Endothelial cell of umbilical vein (primary cell): ENCODE measurements around the gene CCL17. TPM values are rescaled to one million over a fixed set of nuclear protein-coding genes. Genes with fewer than 3 reads are reported as not detected.

Experiments
- BruUV-seq: library from RNA; stranded (reverse); fragments of 400-500 nt; replicated peaks from 2 replicates; lab custom pipeline; 2021; lab: Mats Ljungman, UMichigan
- CTCF ChIA-PET: fragments of 300-600, 350-600 bp; sonication (Branson Sonifier 250); formaldehyde crosslinking; loops from one replicate; lab custom pipeline; 2021; ENCODE audit warnings: antibody characterized with exemption, inconsistent platforms; lab: Charles Lee
- POLR2A ChIA-PET: fragments of 300-600, 350-600 bp; sonication (Branson Sonifier 250); formaldehyde crosslinking; loops from one replicate; lab custom pipeline; 2021; ENCODE audit warnings: antibody characterized with exemption, inconsistent platforms; lab: Charles Lee
- DNase-seq: peaks from one replicate; pipeline ENCODE4 v3.0.0-alpha.2; 2011; ENCODE audit warnings: low read depth, low spot score
- FAIRE-seq: peaks from 2 replicates; lab custom pipeline; 2011; peaks lifted over from hg19 to GRCh38; lab: Jason Lieb, UNC
- H2AFZ ChIP-seq: 2 replicates; pipeline ENCODE4 v1.6.0; 2012; ENCODE audit warnings: low read depth, low read length, control low read depth, inconsistent platforms
- H3K27ac ChIP-seq: 2 replicates; pipeline ENCODE4 v1.5.1; 2011; ENCODE audit warnings: low read depth, mild to moderate bottlenecking, control low read depth, low read length, moderate library complexity; ENCODE audit not compliant: insufficient read depth
- H3K27me3 ChIP-seq, 2 experiments: 2 replicates each; pipeline versions ENCODE4 v1.6.0 to v1.6.1; 2011; ENCODE audit warnings: low read length in 2 of 2, mixed read lengths in 1 of 2; ENCODE audit not compliant: control insufficient read depth in 2 of 2, insufficient read depth in 2 of 2
- H3K36me3 ChIP-seq, 2 experiments: 2 replicates in 1 of 2; 3 replicates in 1 of 2; pipeline ENCODE4 v1.5.1; 2011; ENCODE audit warnings: low read length in 2 of 2, mild to moderate bottlenecking in 1 of 2, moderate library complexity in 1 of 2; ENCODE audit not compliant: control insufficient read depth in 2 of 2, insufficient read depth in 2 of 2; ENCODE audit errors: extremely low read depth in 1 of 2
- H3K4me1 ChIP-seq: 3 replicates; pipeline ENCODE4 v1.5.1; 2011; ENCODE audit warnings: mild to moderate bottlenecking, low read length; ENCODE audit not compliant: control insufficient read depth, insufficient read depth; ENCODE audit errors: extremely low read depth
- H3K4me2 ChIP-seq: 2 replicates; pipeline ENCODE4 v1.6.1; 2011; ENCODE audit warnings: low read length, control low read depth, mixed read lengths; ENCODE audit not compliant: insufficient read depth
- H3K4me3 ChIP-seq, 3 experiments: fragments of 200-600 bp in 1 of 3; sonication (generic), shearing (Covaris generic) in 1 of 3; replicated peaks in 1 of 3; 2 replicates each; pipeline ENCODE4 v1.5.1; 2011 to 2016; ENCODE audit warnings: control low read depth in 3 of 3, low read length in 3 of 3, mild to moderate bottlenecking in 2 of 3, inconsistent platforms in 1 of 3, low read depth in 1 of 3, moderate library complexity in 1 of 3; ENCODE audit not compliant: insufficient read depth in 1 of 3
- H3K79me2 ChIP-seq: 2 replicates; pipeline ENCODE4 v1.6.0; 2012; ENCODE audit warnings: low read length, inconsistent platforms; ENCODE audit not compliant: control insufficient read depth, insufficient read depth
- H3K9ac ChIP-seq: replicated peaks from 2 replicates; pipeline ENCODE3; 2011; ENCODE audit warnings: low read length, control low read depth; ENCODE audit not compliant: insufficient read depth; ENCODE audit errors: extremely low read depth
- H3K9me1 ChIP-seq: replicated peaks from 3 replicates; pipeline ENCODE4 v1.6.0; 2011; ENCODE audit warnings: mild to moderate bottlenecking, low read length; ENCODE audit not compliant: control insufficient read depth, insufficient read depth; ENCODE audit errors: extremely low read depth
- H3K9me3 ChIP-seq: replicated peaks from 2 replicates; pipeline ENCODE4 v1.5.1; 2012; ENCODE audit warnings: low read length, inconsistent platforms; ENCODE audit not compliant: control insufficient read depth, insufficient read depth
- H4K20me1 ChIP-seq: replicated peaks from 2 replicates; pipeline ENCODE3; 2011; ENCODE audit warnings: mild to moderate bottlenecking, low read length; ENCODE audit not compliant: control insufficient read depth, insufficient read depth; ENCODE audit errors: extremely low read depth
- CTCF ChIP-seq, 2 donors: IDR thresholded peaks; 1 replicate in 1 of 2; 2 replicates in 1 of 2; pipeline ENCODE4 v1.5.1; 2011; ENCODE audit warnings: low read length in 2 of 2, mild to moderate bottlenecking in 2 of 2, moderate library complexity in 2 of 2, control low read depth in 1 of 2, inconsistent platforms in 1 of 2, low read depth in 1 of 2; ENCODE audit not compliant: insufficient read depth in 1 of 2; ENCODE audit errors: extremely low read depth in 1 of 2
- EZH2 ChIP-seq: IDR thresholded peaks from 2 replicates; pipeline ENCODE4 v1.6.1; 2012; ENCODE audit warnings: borderline replicate concordance, low read depth, mild to moderate bottlenecking, moderate library complexity, low read length, inconsistent platforms; ENCODE audit not compliant: severe bottlenecking
- FOS ChIP-seq: IDR thresholded peaks from 2 replicates; pipeline ENCODE4 v1.6.1; 2011; ENCODE audit warnings: mild to moderate bottlenecking, low read length, moderate library complexity, borderline replicate concordance; ENCODE audit not compliant: insufficient read depth
- GATA2 ChIP-seq: IDR thresholded peaks from 2 replicates; pipeline ENCODE4 v1.7.0; 2011; ENCODE audit warnings: low read depth, mild to moderate bottlenecking, moderate library complexity, mixed read lengths, low read length; ENCODE audit not compliant: insufficient read length, insufficient read depth
- JUN ChIP-seq: IDR thresholded peaks from 2 replicates; pipeline ENCODE4 v1.6.1; 2011; ENCODE audit warnings: borderline replicate concordance, low read depth; ENCODE audit not compliant: insufficient read length, insufficient read depth
- MYC ChIP-seq: IDR thresholded peaks from one replicate; pipeline ENCODE4 v1.6.1; 2011; ENCODE audit warnings: mild to moderate bottlenecking, low read depth, low read length
- POLR2A ChIP-seq: IDR thresholded peaks from 2 replicates; pipeline ENCODE4 v1.6.1; 2012; ENCODE audit warnings: low read depth, mild to moderate bottlenecking, control low read depth, low read length
- POLR2AphosphoS5 ChIP-seq: IDR thresholded peaks from 2 replicates; pipeline ENCODE4 v1.6.1; 2012; ENCODE audit warnings: low read depth, mild to moderate bottlenecking, control low read depth, low read length, moderate library complexity; ENCODE audit not compliant: insufficient read depth
- dilution Hi-C: fragments of 300-500 bp; cut with MboI; formaldehyde crosslinking; loops from one replicate; pipeline ENCODE4 v1.15.0; 2019; ENCODE audit warnings: low sequenced_read_pairs; ENCODE audit not compliant: extremely low pct_ligation_motif_present
- intact Hi-C: fragments of 100-400 bp; cut with micrococcal nuclease; formaldehyde crosslinking; loops from one replicate; pipeline ENCODE4 v1.10.0; 2022
- polyA plus RNA-seq, 4 experiments: library from polyadenylated mRNA; depleted of rRNA in 3 of 4; stranded (reverse) in 3 of 4; unstranded in 1 of 4; fragments of >200 nt; gene quantifications; 2 replicates each; pipeline versions ENCODE4 v1.2.1 to v1.2.3, GENCODE V29; 2011 to 2012; ENCODE audit warnings: missing spikeins in 1 of 4
- total RNA-seq: library from RNA; stranded (reverse); gene quantifications from 2 replicates; pipeline ENCODE4 v1.2.3, GENCODE V29; 2021
- TF ChIP-seq, protein P1 (sequence below): IDR thresholded peaks from 2 replicates; pipeline ENCODE4 v1.6.1; 2011; ENCODE audit not compliant: insufficient read depth, insufficient read length

Gene CCL17
- total and polyA plus RNA-seq, 2 donors (not counting 3 experiments of a cell fraction or from before 2014, with no cell fraction given): not detected

DNA sequence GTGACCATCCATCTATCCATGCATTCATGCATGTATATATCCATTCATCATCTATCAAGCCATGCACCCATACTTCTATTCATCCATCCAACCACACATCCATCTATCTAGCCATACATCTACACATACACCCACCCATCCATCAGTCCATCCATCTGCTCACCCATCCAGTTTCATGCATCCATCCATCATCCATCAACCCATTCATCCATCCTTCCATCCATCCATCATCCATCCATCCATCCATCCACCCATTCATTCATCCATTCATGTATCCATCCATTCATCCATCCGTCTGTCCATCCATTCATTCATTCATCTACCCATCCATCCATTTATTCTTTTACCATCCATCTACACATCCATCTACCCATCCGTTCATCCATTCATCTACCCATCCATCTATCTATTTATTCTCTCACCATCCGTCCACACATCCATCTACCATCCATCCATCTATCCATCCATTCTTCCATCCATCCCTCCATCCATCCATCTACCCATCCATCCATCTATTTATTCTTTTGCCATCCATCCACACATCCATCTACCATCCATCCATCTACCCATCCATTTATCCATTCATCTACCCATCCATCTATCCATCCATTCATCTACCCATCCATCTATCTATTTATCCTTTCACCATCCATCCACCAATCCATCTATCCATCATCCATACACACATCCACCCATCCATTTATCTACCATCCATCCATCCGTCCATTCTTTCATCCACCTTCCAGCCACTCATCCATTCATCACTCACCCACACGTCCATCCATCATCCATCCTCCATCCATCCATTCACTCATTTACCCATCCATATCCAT, 3.2 kb downstream of the CCL17 start:
- Histone ChIP-seq H3K4me2 (no peak overlapping the region), H3K9me3 (no peaks in the 10 kb centered on the region), H3K4me3 (no peak overlapping the region), H3K27me3 (peaks cover 0 to 2% of the 10 kb centered on the region in 2 experiments), H3K4me1 (peaks cover 10% of the 10 kb centered on the region), H3K9me1 (no peaks in the 10 kb centered on the region), H2AFZ (no peak overlapping the region), H3K79me2 (no peaks in the 10 kb centered on the region), H3K27ac (no peak overlapping the region), H3K9ac (no peak overlapping the region), H3K36me3 (no peaks in the 10 kb centered on the region), H4K20me1 (no peaks in the 10 kb centered on the region)
- no peak for TF ChIP-seq POLR2A
- no peak for TF ChIP-seq MYC
- TF ChIP-seq FOS: no peak
- no peak for TF ChIP-seq EZH2
- TF ChIP-seq JUN: no peak
- no peak for TF ChIP-seq GATA2
- no peak for TF ChIP-seq CTCF (IDR thresholded peaks at IDR 0.05; ENCODE audit: extremely low read depth in 1 of 2, insufficient read depth in 1 of 2, low read depth in 1 of 2, low read length in 2 of 2)
- TF ChIP-seq, protein P1, sequence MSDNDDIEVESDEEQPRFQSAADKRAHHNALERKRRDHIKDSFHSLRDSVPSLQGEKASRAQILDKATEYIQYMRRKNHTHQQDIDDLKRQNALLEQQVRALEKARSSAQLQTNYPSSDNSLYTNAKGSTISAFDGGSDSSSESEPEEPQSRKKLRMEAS: no peak
- no peak for TF ChIP-seq POLR2AphosphoS5
- ChIA-PET POLR2A (no interaction called here), CTCF (no interaction called here)
- intact Hi-C loops (no loop called here), dilution Hi-C loops (loop anchor here (25.0 kb wide), 1 partner anchor 95 kb away; no protein-coding TSS in a partner anchor)
- no peak for DNase-seq
- no TSS peak for BruUV-seq
- FAIRE-seq: no peak
